GM18520 (cell line): ENCODE measurements around the gene UBE3C.

Source experiments
- ATAC-seq: cut with Tn5 transposase; IDR thresholded peaks from one replicate; pipeline ENCODE4 v1.9.1; 2021; ENCODE audit not compliant: unreplicated experiment

The UBE3C gene

GRCh38 chr7:157284229-157285014 lies 145.7 kb downstream of the UBE3C start:
- no peak for ATAC-seq

- no peak for ATAC-seq
Observed at GRCh38 chr7:157291404-157292080, 152.8 kb downstream of the UBE3C start.

GRCh38 chr7:157292258-157292657 lies 153.5 kb downstream of the UBE3C start:
- no peak for ATAC-seq

GRCh38 chr7:157292770-157293412 lies 154.2 kb downstream of the UBE3C start:
- ATAC-seq, result no peak

GRCh38 chr7:157293413-157293788 lies 154.7 kb downstream of the UBE3C start:
- no peak for ATAC-seq

- ATAC-seq, result no peak
Observed at GRCh38 chr7:157294773-157295172, 156.0 kb downstream of the UBE3C start.

- ATAC-seq, result no peak
Observed at GRCh38 chr7:157295338-157295737, 156.6 kb downstream of the UBE3C start.

- no peak for ATAC-seq
Observed at GRCh38 chr7:157297185-157297584, 158.5 kb downstream of the UBE3C start.

- no peak for ATAC-seq
Observed at GRCh38 chr7:157299317-157299612, 160.5 kb downstream of the UBE3C start.

GRCh38 chr7:157299613-157300368 lies 161.1 kb downstream of the UBE3C start:
- no peak for ATAC-seq

- no peak for ATAC-seq
Observed at GRCh38 chr7:157300369-157300825, 161.7 kb downstream of the UBE3C start.

- no peak for ATAC-seq
Observed at GRCh38 chr7:157301610-157302120, 162.9 kb downstream of the UBE3C start.

- no peak for ATAC-seq
Observed at GRCh38 chr7:157306846-157307838, 168.4 kb downstream of the UBE3C start.

- no peak for ATAC-seq
Observed at GRCh38 chr7:157309988-157310668, 171.4 kb downstream of the UBE3C start.

GRCh38 chr7:157310676-157311185 lies 172.0 kb downstream of the UBE3C start:
- ATAC-seq, result no peak

GRCh38 chr7:157312941-157313340 lies 174.2 kb downstream of the UBE3C start:
- ATAC-seq, result no peak

- ATAC-seq, result no peak
Observed at GRCh38 chr7:157313645-157314044, 174.9 kb downstream of the UBE3C start.

- ATAC-seq, result no peak
Observed at GRCh38 chr7:157318015-157318706, 179.4 kb downstream of the UBE3C start.
